ENCODE results near the gene PACS2. TPM values are rescaled to one million over a fixed set of nuclear protein-coding genes. Genes with fewer than 3 reads are reported as not detected.

Gene PACS2
- total and polyA plus RNA-seq, 2 of the 8 experiments (the other 6 are each of a cell fraction or from before 2014, with no cell fraction given) = 38.0 to 62.8 TPM

DNA sequence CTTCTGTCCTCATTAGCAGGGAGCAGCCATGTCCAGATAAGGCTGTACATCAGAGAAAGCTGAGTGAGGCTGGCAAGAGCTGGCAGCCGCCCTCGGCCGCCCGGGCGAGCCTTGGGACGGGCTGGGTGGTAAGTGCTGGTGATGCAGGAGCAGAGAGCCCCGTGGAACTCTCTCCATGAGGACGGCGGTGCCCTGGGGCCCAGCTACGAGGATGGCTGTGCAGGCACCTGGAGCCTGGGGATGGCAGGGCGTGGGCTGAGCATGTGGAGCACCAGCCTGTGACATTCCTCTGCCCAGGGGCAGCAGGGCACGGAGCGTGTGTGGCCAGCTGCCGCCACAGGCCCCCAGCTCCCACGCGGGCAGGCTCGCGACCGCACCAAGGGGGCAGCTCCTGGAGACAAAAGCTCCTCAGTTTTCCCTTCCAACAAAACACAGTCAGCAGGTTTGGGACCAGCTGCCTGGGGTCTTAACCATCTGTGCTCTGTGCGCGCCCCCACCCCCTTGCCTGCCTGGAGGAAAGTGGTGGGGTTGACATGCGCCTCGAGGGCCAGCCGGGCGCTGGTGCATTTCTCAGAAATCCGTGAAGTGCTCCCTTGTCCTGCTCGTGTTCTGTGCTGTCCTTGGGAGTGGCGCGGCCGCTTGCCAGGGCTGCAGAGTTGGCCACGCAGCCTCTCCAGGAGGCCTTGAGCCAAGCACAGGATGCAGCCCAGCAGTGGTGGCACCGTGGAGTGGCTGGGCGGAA lies 21.4 kb downstream of the PACS2 start:
- no peak overlapping the region for H3K23ac ChIP-seq (ENCODE audit: insufficient read length)
- H3K4me2 ChIP-seq (ENCODE audit: insufficient read depth in 1 of 2, low read depth in 2 of 2, low read length in 2 of 2) = no peak overlapping the region
- H3K4me1 ChIP-seq (replicated peaks in 1 of 4; ENCODE audit: control insufficient read depth in 3 of 4, insufficient read depth in 4 of 4, low read length in 3 of 4) = peaks cover 0 to 8% (median 1%) of the 10 kb centered on the region in 4 experiments; a peak in 3 of 7 replicates
- H3K27ac ChIP-seq (ENCODE audit: low read depth, low read length) = no peak overlapping the region
- no peak overlapping the region for H2BK120ac ChIP-seq (replicated peaks; ENCODE audit: low read depth, low read length)
- H3K79me2 ChIP-seq (ENCODE audit: control insufficient read depth in 1 of 2, insufficient read depth in 2 of 2, low read length in 2 of 2) = peaks cover 0 to 50% of the 10 kb centered on the region in 2 experiments; a peak in 2 of 4 replicates
- DNase-seq (ENCODE audit: low read depth in 1 of 2, low spot score in 2 of 2) (no peak), FAIRE-seq (no peak)
- no peaks in the 10 kb centered on the region for H3K23me2 ChIP-seq (ENCODE audit: low read depth, low read length)
- TF ChIP-seq CTCF (IDR thresholded peaks at IDR 0.05; ENCODE audit: control extremely low read depth in 1 of 3, insufficient read depth in 1 of 3, low read depth in 1 of 3, low read length in 3 of 3) = no peak
- TF ChIP-seq NRF1 (IDR thresholded peaks at IDR 0.05; ENCODE audit: low read depth, low read length) = no peak
- no peak for TF ChIP-seq NANOG (IDR thresholded peaks at IDR 0.05; ENCODE audit: insufficient read depth, low read depth, low read length, poor library complexity, severe bottlenecking)
- H3K79me1 ChIP-seq (ENCODE audit: low read depth, low read length) = peaks cover 32% of the 10 kb centered on the region
- no peak overlapping the region for H4K5ac ChIP-seq (ENCODE audit: insufficient read length, low read depth, low read length)
- 93% methylated on average over 33 of the region's 33 CpGs; no CpG with 5 or more reads in 1 of the 2 experiments for WGBS, 2 experiments (ENCODE audit: extremely low coverage in 1 of 2, insufficient coverage in 1 of 2, insufficient read length in 1 of 2, insufficient replicate concordance in 2 of 2, low coverage in 1 of 2, low lambda C conversion rate in 2 of 2, missing lambda C conversion rate in 1 of 2)
- H3K14ac ChIP-seq (ENCODE audit: insufficient read length) = no peak overlapping the region
- no peak overlapping the region for H3K18ac ChIP-seq (ENCODE audit: extremely low read depth, low read length)
- H2AFZ ChIP-seq (ENCODE audit: low read length) = no peak overlapping the region
- no peak overlapping the region for H3K4ac ChIP-seq (replicated peaks; ENCODE audit: insufficient read length, low read depth, low read length)
- H4K20me1 ChIP-seq (replicated peaks in 1 of 2; ENCODE audit: control insufficient read depth in 1 of 2, insufficient read depth in 2 of 2, low read length in 2 of 2) = peaks cover 19 to 46% of the 10 kb centered on the region in 2 experiments
- no peak overlapping the region for H2BK12ac ChIP-seq (ENCODE audit: low read depth, low read length)
- no peak overlapping the region for H4K91ac ChIP-seq (replicated peaks; ENCODE audit: insufficient read length, low read length)
- POLR2A ChIA-PET (ENCODE audit: partially characterized antibody) = no interaction called here
- CTCF ChIA-PET (ENCODE audit: partially characterized antibody) = interaction anchor here (1.1 to 1.6 kb wide), 4 partner anchors 10 to 35 kb away, joined by 3 to 5 read pairs (median 4); partner anchors contain the start of gene BRF1
- no peaks in the 10 kb centered on the region for H3K27me3 ChIP-seq (replicated peaks in 1 of 4; ENCODE audit: control insufficient read depth in 3 of 4, extremely low read depth in 1 of 4, insufficient read depth in 3 of 4, low read length in 3 of 4)
- peak overlapping the region; percentile 35; the same call in 1 of the 2 replicates for H2BK5ac ChIP-seq (ENCODE audit: low read depth, low read length)
- H3K9me3 ChIP-seq (ENCODE audit: insufficient read depth in 2 of 2, low read depth in 1 of 2, low read length in 1 of 2) = no peaks in the 10 kb centered on the region
- no peak overlapping the region for H3K4me3 ChIP-seq (ENCODE audit: extremely low read depth in 1 of 4, insufficient read depth in 2 of 4, low read depth in 3 of 4, low read length in 4 of 4)
- no peaks in the 10 kb centered on the region for H3K36me3 ChIP-seq (ENCODE audit: control insufficient read depth in 2 of 4, insufficient read depth in 4 of 4, low read length in 3 of 4)
- H2AK5ac ChIP-seq (ENCODE audit: low read depth, low read length) = no peak overlapping the region
- no peak overlapping the region for H2BK20ac ChIP-seq (ENCODE audit: low read length)
- H2BK15ac ChIP-seq (ENCODE audit: low read length) = no peak overlapping the region
- no peak overlapping the region for H3K56ac ChIP-seq (replicated peaks; ENCODE audit: insufficient read length, low read depth, low read length)
- H4K8ac ChIP-seq (ENCODE audit: extremely low read depth, insufficient read depth, low read length) = 0 out of 2 replicates have a peak overlapping the region, but pooled peaks have one; percentile 57
- H3K9ac ChIP-seq (replicated peaks in 1 of 4; ENCODE audit: extremely low read depth in 1 of 4, low read depth in 3 of 4, low read length in 3 of 4) = no peak overlapping the region

Measured in H1 (cell line).